NCI-H1694 treated with DMSO at 0.1 percent for 48 hours (cell line): ENCODE results near the gene VAT1.

Experiments
- DNase-seq: peaks from one replicate; lab custom pipeline; 2025; lab: John Stamatoyannopoulos, UW

VAT1 gene

GRCh38 chr17:43027091-43028032 lies 5.2 kb upstream of the VAT1 start:
- DNase-seq = no peak

- no peak for DNase-seq
Observed at GRCh38 chr17:43026595-43026994, 4.4 kb upstream of the VAT1 start.

DNA sequence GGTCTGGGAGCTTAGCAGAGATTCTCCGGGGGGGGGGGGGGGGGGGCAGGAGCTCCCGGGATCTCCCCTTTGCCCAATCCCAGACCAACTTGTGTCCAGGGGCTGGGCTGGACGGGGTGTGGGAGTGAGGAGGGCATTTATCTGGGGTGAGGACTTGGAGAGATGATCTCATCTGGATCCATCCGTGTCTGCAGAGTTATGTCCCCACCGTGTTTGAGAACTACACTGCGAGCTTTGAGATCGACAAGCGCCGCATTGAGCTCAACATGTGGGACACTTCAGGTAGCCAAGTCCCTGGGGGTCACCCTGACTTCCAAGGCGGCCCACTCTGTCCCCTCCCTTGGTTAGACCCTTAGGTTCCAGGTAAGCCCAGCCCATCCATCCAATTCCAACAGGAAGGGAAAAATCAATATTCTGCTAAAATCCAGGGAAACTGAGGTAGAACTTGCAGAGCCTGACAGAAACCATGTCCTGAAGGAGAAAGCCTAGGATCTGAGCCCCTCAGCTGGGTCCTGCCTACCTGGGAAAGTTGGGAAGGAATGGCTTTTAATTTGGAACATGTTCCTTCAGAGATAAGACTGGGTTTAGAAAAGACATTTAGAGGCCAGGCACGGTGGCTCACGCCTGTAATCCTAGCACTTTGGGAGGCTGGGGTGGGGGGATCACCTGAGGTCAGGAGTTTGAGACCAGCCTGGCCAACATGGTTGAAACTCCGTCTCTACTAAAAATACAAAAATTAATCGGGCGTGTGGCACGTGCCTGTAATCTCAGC lies 3.8 kb upstream of the VAT1 start:
- DNase-seq = no peak

DNA sequence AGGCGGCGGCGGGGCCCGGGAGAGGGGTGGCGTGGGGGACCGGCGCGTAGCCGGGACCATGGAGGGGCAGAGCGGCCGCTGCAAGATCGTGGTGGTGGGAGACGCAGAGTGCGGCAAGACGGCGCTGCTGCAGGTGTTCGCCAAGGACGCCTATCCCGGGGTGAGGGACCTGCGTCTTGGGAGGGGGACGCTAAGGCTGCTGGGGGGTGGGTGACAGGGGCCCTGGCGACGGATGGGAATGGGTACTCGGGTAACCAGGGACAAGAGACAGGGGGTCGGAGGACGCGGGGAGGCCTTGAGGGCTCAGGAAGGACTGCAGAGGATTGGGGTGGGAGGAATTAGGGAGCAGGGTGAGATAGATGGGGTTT lies 3.1 kb upstream of the VAT1 start:
- no peak for DNase-seq

DNA sequence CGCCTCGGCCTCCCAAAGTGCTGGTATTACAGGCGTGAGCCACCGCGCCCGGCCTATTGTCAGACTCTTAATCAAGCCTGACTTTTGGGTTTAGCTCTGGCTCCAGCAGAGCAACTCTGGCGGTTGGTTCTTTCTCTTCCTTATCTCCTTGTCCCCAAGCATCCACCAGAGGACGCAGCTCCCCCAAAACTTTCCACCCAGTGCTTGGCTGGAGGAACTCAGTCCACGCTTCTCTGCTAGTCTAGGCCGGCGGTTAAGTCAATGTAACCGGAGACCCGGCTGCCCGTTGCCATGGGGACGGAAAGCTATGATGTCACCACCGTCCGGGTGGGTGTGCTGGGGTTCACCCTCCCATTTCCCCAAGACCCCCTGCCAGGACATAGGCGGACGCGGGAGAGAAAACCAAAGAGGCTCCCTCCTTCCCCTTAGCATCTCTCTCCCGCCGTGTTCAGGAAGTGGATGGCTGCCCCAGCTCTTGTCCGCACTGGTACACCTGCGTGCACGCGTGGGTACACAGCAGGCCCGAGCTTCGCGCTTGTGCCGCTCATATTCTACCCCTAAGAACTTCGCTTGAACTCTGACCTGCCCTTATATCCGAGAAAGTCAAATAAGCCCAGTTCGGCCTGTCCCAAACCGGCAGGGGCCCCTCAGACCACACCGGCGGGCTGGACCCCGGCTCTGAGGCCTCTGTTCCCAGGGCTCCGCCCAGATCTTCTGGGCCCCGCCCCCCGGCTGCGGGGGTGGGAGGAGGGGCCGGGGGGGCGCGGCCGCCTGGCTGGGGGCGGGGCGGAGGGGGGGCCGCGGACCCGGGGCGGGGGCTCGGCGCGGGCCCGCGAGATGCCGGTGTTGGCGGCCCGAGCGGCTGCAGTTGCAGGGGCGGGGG lies 2.5 kb upstream of the VAT1 start, which contains the start of gene RND2:
Gene RND2, plus strand, starts transcription at position 825 of the 883 bp plus-strand sequence. CDS start 117 bp downstream, outside the sequence.
- peak; percentile 96 for DNase-seq

DNA sequence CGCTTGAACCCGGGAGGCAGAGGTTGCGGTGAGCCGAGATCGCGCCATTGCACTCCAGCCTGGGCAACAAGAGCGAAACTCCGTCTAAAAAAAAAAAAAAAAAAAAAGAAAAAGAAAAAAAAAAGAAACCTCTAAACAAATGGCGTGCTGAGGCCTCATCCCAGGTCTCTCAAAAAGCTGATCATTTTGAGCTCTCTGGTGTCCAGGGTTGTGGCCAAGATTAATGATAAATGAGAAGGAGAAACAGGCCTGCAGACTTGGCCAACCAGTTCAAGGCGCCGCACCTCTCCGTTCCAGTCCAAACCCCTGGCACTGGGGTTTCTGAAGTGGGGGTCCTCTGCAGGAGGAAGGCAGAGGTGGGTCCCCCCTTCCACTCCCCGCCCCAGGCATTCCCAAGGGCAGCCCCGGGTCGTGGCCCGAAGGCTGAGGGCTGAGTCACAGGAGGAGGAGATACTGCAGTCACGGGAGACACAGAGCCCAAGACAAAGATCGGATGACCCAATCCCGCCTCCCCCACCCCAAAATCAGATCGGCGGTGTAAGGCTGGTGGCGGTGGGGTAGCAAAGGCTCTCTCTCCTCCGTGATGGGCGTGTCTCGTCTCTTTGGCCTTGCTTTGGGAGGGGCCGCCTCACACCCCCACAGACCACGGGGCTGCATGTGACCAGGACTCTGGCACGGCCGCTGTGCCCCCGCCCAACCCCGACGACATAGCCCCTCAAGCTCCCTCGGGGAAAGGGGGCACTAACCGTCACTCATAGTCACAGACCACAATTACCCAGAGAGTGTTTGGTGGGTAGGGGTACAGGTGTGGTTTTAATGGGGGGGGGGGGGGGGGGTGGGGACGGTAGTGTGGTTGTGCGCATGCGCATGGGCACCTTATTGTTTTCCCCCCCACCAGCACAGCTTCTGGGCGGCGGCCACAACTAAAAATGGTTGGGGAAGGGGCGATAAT lies 1.1 kb downstream of the VAT1 start:
- no peak for DNase-seq

DNA sequence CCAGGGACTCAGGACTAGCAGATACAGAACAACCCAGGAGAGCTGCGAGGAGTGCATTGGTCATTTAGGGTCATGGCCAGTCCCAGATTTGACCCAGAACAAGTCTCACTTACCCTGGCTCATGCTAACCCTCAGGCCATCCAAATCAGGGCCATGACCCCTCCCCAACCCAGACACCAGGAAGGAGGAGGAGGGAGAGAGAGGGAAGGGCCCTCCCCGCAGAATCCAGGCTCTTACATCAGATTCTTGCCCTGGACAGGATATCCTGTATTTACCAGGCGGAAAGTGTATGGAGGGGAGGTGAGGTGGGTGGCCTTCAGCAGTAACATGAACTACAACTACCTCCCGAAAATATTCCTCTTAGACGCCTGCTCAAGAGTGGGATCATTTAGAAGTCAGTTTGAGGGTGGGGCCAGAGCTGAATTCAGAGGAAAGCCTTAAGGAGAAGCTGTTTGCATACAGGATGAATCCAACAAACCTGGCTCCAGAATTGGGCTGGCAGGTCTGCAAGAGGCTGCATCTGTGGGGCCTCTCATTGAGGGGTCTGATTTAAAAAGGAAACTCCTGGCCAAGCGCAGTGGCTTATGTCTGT lies 2.1 kb downstream of the VAT1 start:
- no peak for DNase-seq

- no peak for DNase-seq
Observed at GRCh38 chr17:43019418-43019817, 2.8 kb downstream of the VAT1 start.

GRCh38 chr17:43018932-43019331 lies 3.3 kb downstream of the VAT1 start:
- no peak for DNase-seq

GRCh38 chr17:43018008-43018853 lies 4.0 kb downstream of the VAT1 start:
- no peak for DNase-seq

GRCh38 chr17:43016216-43016615 lies 6.0 kb downstream of the VAT1 start:
- no peak for DNase-seq

- no peak for DNase-seq
Observed at GRCh38 chr17:43015579-43015978, 6.6 kb downstream of the VAT1 start.

DNA sequence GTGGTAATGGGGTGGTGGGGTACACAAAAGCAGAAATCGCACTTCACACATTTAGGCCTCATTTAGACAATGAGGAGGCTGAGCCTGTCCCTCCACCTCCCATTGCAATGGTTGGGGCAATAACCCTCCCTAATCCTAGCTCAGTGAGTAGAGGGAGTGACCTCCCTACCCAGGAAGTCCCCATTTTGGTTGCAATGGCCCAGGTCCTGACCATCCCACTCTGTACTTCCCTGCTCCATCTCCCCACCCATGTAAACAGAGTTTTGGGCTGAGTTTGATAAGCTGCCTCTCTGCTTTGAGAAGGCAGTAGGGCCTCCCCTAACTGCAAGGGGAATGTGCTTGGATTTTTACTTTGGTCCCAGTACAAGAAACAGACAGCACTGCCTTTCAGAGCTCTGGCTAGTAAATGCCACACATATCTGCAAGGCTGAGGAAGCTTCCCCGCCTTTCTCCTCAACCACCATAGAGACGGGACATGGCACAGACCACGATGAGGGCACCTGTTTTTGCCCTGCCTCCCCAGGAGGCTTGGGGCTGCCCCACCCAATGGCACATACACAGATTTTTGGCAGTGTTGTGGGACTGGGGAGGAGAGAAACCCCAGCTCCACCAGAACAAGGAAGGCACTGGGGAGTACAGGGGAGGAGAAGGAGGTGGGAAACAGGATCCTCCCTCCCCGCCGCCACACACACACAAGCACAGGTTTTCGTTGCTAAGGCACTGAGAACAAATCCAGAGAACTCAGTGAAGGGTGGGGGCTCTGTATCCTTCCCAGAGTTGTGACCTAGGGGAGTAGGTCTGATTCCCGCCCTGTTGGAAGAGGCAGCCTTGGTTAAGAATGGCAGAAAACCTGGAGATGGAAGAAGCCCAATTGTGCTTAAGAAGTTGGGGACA lies 7.3 kb downstream of the VAT1 start:
- no peak for DNase-seq

GRCh38 chr17:43014020-43014648 lies 8.1 kb downstream of the VAT1 start:
- no peak for DNase-seq

- no peak for DNase-seq
Observed at GRCh38 chr17:43013296-43013695, 8.9 kb downstream of the VAT1 start.

- DNase-seq = no peak
Observed at GRCh38 chr17:43011728-43012472, 10.3 kb downstream of the VAT1 start.

DNA sequence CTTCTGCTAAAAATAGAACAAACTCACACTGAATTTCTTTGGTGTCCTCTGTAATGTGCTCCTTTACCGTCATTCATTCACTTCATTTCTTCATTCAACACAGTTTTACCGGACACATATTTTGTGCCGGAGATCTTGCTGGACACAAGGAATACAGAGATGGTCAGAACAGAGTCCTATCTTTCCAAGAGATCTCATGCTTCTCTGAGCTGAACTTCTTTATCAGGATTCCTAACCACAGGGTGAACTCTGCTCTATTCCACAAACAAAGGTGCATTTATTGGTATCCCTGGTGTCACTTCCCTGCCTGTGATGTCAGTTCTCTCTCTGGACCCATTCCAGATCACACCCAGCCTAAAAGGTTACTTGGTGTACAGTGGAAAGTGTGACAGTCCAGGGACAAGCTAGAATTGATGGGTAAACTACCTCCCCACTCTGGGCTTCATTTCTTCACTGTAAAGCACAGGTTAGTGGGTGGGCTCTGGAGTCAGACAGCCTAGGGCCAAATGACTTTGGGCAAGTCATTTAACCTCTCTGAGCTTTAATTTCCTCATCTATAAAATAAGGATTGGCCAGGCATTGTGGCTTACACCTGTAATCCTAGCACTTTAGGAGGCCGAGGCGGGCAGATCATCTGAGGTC lies 11.4 kb downstream of the VAT1 start:
- no peak for DNase-seq
